IMR-90 (cell line): ENCODE measurements around the gene ABL1.

Experiments
- CEBPB ChIP-seq: IDR thresholded peaks from 2 replicates; pipeline ENCODE4 v1.6.1; 2012; ENCODE audit warnings: low read depth, low read length, improper control_type of control experiment
- CTCF ChIP-seq: conservative IDR thresholded peaks from 2 replicates; pipeline ENCODE4 v1.5.1; 2012; ENCODE audit warnings: mild to moderate bottlenecking, low read depth, low read length, improper control_type of control experiment
- ELK1 ChIP-seq: fragments of 150-350 bp; IDR thresholded peaks from 2 replicates; pipeline ENCODE4 v1.6.1; 2016; ENCODE audit warnings: low read depth, mild to moderate bottlenecking, low read length, moderate library complexity, borderline replicate concordance
- POLR2A ChIP-seq: IDR thresholded peaks from 2 replicates; pipeline ENCODE4 v1.6.1; 2012; ENCODE audit warnings: mild to moderate bottlenecking, low read depth, low read length
- RAD21 ChIP-seq: IDR thresholded peaks from 2 replicates; pipeline ENCODE4 v1.6.1; 2012; ENCODE audit warnings: low read length, improper control_type of control experiment
- RFX5 ChIP-seq: IDR thresholded peaks from 2 replicates; pipeline ENCODE4 v1.8.0; 2012; ENCODE audit warnings: low read depth, mild to moderate bottlenecking, low read length, moderate library complexity

DNA sequence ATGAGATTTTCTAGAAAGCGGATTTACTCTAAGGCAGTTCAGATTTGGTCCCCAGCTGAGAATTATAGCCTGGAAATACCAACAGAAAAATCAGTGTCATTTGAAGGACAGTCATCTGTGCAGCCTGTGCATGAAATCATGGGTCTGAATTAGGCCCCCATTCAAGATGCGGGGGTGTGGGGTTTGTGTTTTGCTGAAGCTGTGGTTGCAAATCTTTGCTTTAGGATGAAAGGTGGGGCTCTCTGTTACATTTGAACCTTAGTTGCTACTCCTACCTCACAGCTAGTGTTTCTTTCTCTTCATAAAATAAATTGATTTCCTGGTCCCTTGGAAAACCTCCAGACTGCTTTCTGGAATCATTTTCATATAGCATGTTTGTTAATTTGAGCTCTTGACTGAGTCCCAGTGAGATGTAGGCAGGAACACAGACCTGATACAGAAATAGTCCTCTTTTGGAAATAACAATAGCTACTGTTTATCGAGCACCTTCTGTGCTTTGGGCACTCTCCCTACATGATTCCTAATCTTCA lies 4.8 kb upstream of the ABL1 start:
- TF ChIP-seq CTCF: no peak
- no peak for TF ChIP-seq RAD21
- TF ChIP-seq RFX5: no peak
- no peak for TF ChIP-seq POLR2A
- no peak for TF ChIP-seq CEBPB
- no peak for TF ChIP-seq ELK1
